Measurements from ENCODE around the gene MDH1B. TPM values are rescaled to one million over a fixed set of nuclear protein-coding genes. Genes with fewer than 3 reads are reported as not detected.

MDH1B gene
- total RNA-seq, 2 experiments from 2014 or later: 0.19 to 0.28 TPM

DNA sequence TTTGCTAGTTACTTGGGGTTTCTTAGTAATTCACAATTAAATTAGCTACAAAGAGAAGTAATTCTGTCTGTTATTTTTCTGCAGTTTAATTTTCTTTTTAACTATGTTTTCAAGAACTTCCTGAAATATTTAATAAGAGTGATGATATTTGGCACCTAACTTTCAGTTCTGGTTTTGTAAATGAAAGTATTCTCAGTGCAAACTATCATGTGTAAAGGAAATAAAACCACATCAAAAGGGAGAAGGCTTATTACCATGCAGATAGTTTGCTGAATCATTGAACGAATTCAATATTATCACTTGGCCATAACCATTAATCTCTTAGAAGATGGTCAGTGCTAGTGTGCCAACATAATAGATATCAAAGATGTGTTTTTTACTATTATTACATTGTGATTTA lies 76.1 kb downstream of the MDH1B start:
- Histone ChIP-seq H3K4me1 (ENCODE audit: insufficient read depth, low read length, poor library complexity, severe bottlenecking) (peaks cover 6% of the 10 kb centered on the region), H3K9me2 (ENCODE audit: insufficient read depth, low read length) (no peaks in the 10 kb centered on the region), H3K9me3 (ENCODE audit: low read length) (no peaks in the 10 kb centered on the region), H4K20me1 (ENCODE audit: insufficient read depth, low read length) (no peaks in the 10 kb centered on the region), H3K4me2 (ENCODE audit: low read length) (no peak overlapping the region), H3K36me3 (ENCODE audit: insufficient read depth, low read length) (no peaks in the 10 kb centered on the region), H3K27ac (ENCODE audit: low read depth, low read length, poor library complexity, severe bottlenecking) (no peak overlapping the region), H3K79me2 (ENCODE audit: insufficient read depth, low read depth, low read length) (no peaks in the 10 kb centered on the region), H3K4me3 (ENCODE audit: low read depth, low read length, poor library complexity, severe bottlenecking) (no peak overlapping the region), H2AFZ (ENCODE audit: low read length) (no peak overlapping the region)
- ChIA-PET POLR2A (interaction anchor here (0.7 kb wide), 1 partner anchor 154 kb away, joined by 3 read pairs; no protein-coding TSS in a partner anchor), CTCF (ENCODE audit: unreplicated experiment) (no interaction called here)
- intact Hi-C loops (cut with micrococcal nuclease; ENCODE audit: unreplicated experiment): no loop called here
- no peak for DNase-seq (ENCODE audit: low spot score)
- no TSS peak for BruUV-seq (replicated peaks)
- TF ChIP-seq EZH2phosphoT487 (IDR thresholded peaks at IDR 0.05; ENCODE audit: borderline replicate concordance, low read depth, low read length): no peak
- TF ChIP-seq, protein P1, sequence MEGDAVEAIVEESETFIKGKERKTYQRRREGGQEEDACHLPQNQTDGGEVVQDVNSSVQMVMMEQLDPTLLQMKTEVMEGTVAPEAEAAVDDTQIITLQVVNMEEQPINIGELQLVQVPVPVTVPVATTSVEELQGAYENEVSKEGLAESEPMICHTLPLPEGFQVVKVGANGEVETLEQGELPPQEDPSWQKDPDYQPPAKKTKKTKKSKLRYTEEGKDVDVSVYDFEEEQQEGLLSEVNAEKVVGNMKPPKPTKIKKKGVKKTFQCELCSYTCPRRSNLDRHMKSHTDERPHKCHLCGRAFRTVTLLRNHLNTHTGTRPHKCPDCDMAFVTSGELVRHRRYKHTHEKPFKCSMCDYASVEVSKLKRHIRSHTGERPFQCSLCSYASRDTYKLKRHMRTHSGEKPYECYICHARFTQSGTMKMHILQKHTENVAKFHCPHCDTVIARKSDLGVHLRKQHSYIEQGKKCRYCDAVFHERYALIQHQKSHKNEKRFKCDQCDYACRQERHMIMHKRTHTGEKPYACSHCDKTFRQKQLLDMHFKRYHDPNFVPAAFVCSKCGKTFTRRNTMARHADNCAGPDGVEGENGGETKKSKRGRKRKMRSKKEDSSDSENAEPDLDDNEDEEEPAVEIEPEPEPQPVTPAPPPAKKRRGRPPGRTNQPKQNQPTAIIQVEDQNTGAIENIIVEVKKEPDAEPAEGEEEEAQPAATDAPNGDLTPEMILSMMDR (conservative IDR thresholded peaks at IDR 0.05; ENCODE audit: low read length): no peak

DNA sequence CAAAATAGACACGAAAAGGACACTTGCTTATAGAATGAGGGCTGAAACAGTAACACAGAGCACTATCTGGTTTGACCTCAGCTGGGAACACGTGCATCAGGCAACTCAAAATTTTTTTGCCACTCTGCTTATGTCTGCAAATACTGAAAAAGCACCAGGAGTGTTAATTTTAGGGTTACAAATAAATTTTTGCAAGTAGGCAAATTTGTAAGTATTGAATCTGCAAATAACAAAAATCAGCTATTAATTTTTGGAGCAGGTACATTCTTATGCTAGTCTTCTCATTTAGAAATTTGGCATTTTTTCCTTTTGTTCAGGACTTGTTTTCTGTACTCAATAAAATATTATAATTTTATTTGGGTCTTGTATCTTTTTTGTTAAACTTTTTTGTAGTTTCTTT lies 76.7 kb downstream of the MDH1B start:
- Histone ChIP-seq H3K27ac (ENCODE audit: low read depth, low read length, poor library complexity, severe bottlenecking) (no peak overlapping the region), H3K4me1 (ENCODE audit: insufficient read depth, low read length, poor library complexity, severe bottlenecking) (peaks cover 6% of the 10 kb centered on the region), H3K4me2 (ENCODE audit: low read length) (no peak overlapping the region), H3K9me2 (ENCODE audit: insufficient read depth, low read length) (no peaks in the 10 kb centered on the region), H2AFZ (ENCODE audit: low read length) (no peak overlapping the region), H3K79me2 (ENCODE audit: insufficient read depth, low read depth, low read length) (no peaks in the 10 kb centered on the region), H3K36me3 (ENCODE audit: insufficient read depth, low read length) (no peaks in the 10 kb centered on the region), H4K20me1 (ENCODE audit: insufficient read depth, low read length) (no peaks in the 10 kb centered on the region), H3K4me3 (ENCODE audit: low read depth, low read length, poor library complexity, severe bottlenecking) (no peak overlapping the region), H3K9me3 (ENCODE audit: low read length) (no peaks in the 10 kb centered on the region)
- TF ChIP-seq EZH2phosphoT487 (IDR thresholded peaks at IDR 0.05; ENCODE audit: borderline replicate concordance, low read depth, low read length): no peak
- POLR2A ChIA-PET: interaction anchor here (0.7 kb wide), 1 partner anchor 154 kb away, joined by 3 read pairs; no protein-coding TSS in a partner anchor
- no peak for DNase-seq (ENCODE audit: low spot score)
- intact Hi-C loops (cut with micrococcal nuclease; ENCODE audit: unreplicated experiment): no loop called here
- CTCF ChIA-PET (ENCODE audit: unreplicated experiment): no interaction called here
- BruUV-seq (replicated peaks): no TSS peak

Small RNAs within 50 kb of the gene (microRNA-seq; reads per million reads assigned to microRNA genes)
- not detected for gene MIR3130-1 (ENCODE audit: borderline replicate concordance)
- gene MIR3130-2 (ENCODE audit: borderline replicate concordance): not detected

Small RNAs within 50 kb of the gene (small RNA-seq; reads per million reads assigned to genes)
- gene MIR3130-2 (not detected), gene RF00019 (not detected)

Other genes with a start within 250 kb of the MDH1B start
- gene FAM237A, start 122.8 kb downstream of the MDH1B start, total RNA-seq (2014; rRNA removed; shearing (Covaris generic)): not detected in 2 replicates
- not detected in 2 replicates for gene FAM237A, start 122.8 kb downstream of the MDH1B start, total RNA-seq (2022)
- not detected in 2 replicates for gene DYTN, start 46.9 kb downstream of the MDH1B start, total RNA-seq (2014; rRNA removed; shearing (Covaris generic))
- not detected in 2 replicates for gene DYTN, start 46.9 kb downstream of the MDH1B start, total RNA-seq (2022)
- 17.0 and 18.3 TPM in 2 replicates for gene FASTKD2, start 278 bp upstream of the MDH1B start, total RNA-seq (2014; rRNA removed; shearing (Covaris generic))
- gene FASTKD2, start 278 bp upstream of the MDH1B start, total RNA-seq (2022): 19.0 and 20.9 TPM in 2 replicates
- not detected in 2 replicates for gene CPO, start 174.2 kb upstream of the MDH1B start, total RNA-seq (2014; rRNA removed; shearing (Covaris generic))
- gene CPO, start 174.2 kb upstream of the MDH1B start, total RNA-seq (2022): not detected in 2 replicates